ENCODE measurements around the gene TMEM270.

DNA sequence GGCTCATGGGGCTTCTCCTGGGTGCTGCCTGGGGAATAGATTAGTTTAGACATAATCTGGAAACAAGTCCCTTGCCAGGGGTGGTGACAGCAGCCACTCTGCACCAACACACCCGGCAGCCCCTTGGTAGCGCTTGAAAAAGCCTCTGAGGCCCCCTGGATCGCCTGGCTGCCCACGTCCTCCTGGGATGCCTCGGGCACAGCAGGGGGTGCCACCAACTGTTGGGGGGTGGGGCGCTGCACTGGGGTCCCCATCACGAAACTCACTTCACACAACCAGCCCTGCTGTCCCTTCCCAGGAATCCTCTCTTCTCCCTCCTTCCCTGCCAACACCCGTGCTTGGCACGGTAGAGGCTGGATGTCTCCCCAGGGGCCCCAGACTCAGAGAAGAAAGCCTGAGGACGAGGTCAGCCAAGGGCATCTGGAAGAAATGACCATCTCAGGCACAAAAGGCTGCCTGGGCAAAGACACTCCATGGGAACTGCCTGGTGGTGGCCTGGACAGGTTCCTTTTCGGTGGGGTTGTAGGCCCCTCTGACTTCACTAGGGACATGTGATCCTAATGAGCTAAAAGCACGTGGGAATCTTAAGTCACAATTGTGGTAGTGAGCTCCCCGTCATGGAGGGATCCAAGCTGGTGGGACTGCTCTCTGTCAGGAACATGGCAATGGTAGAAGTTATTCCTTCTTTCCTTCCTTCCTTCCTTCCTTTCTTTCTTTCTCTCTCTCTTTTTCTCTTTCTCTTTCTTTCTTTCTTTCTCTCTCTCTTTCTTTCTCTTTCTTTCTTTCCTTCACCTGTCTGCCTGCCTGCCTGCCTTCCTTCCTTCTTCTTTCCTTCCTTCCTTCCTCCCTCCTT lies 11.3 kb downstream of the TMEM270 start:
- TF ChIP-seq TAF1 (IDR thresholded peaks at IDR 0.05; ENCODE audit: borderline replicate concordance, low read depth, low read length) (no peak), BHLHE40 (IDR thresholded peaks at IDR 0.05; ENCODE audit: borderline replicate concordance in 1 of 2, low read depth in 2 of 2, low read length in 1 of 2) (no peak), POLR2A (IDR thresholded peaks at IDR 0.05; ENCODE audit: low read depth, low read length) (no peak), IKZF1 (conservative IDR thresholded peaks at IDR 0.05) (no peak), CTCF (IDR thresholded peaks at IDR 0.05 in 2 of 3, conservative IDR thresholded peaks at IDR 0.05 in 1 of 3; ENCODE audit: control insufficient read depth in 2 of 3, extremely low read depth in 1 of 3, insufficient read depth in 1 of 3, low read depth in 3 of 3, low read length in 3 of 3) (no peak), JUND (IDR thresholded peaks at IDR 0.05; ENCODE audit: low read depth, low read length) (no peak), MAX (IDR thresholded peaks at IDR 0.05; ENCODE audit: low read depth, low read length) (no peak), PBX3 (IDR thresholded peaks at IDR 0.05; ENCODE audit: insufficient replicate concordance, low read depth, low read length) (no peak), EZH2 (IDR thresholded peaks at IDR 0.05; ENCODE audit: borderline replicate concordance, control insufficient read depth, low read depth, low read length) (no peak)
